HuH-7.5 (cell line): ENCODE data around the gene SMIM36.
"Not testable (repeated sequence)": the region's sequence is repeated elsewhere in the genome, so short reads cannot be mapped to it uniquely, and the experiment has no call there.

Experiments used
- DNase-seq: peaks from one replicate; pipeline ENCODE4 v3.0.0; 2011; ENCODE audit warnings: low spot score

SMIM36 gene

GRCh38 chr17:55454906-55455474, 56.3 kb downstream of the SMIM36 start:
- DNase-seq: no peak

- DNase-seq: no peak
These were observed 57.3 kb downstream of the SMIM36 start for GRCh38 chr17:55453839-55454557.

GRCh38 chr17:55452139-55452790, 59.0 kb downstream of the SMIM36 start:
- no peak for DNase-seq

DNA sequence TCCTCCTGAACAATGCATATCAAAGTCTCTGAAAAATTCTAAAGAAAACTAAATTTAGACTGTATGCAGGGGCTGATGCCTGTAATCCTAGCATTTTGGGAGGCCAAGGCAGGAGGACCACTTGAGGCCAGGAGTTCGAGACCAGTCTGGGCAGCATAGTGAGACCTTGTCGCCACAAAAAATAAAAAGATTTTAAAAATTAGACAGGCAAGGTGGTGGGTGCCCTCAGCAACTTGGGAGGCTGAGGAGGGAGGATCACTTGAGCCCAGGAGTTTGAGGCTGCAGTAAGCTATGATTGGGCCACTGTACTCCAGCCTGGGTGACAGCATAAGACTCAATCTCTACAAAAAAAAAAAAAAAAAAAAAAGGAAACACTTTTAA, 59.5 kb downstream of the SMIM36 start:
- DNase-seq: no peak

DNA sequence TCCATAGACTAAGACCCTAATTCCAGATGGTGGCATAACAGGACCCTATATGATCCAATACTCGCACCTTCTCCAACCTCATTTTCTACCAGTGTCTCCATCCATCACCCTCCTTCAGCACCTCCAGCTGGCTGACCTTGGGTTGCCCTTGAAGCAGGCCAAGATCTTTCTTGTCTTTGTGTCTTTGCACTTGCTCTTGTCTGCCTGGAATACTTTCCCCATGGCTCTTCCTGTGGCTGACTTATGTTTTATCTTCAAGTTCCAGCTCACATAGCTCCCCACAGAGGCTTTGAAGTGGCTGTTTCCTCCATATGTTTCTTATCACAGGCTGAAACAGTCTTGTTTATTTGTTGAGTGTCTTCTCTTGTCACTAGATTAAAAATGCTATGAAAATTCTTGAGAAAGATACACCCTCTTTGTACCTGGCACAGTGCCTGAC, 60.0 kb downstream of the SMIM36 start:
- DNase-seq: no peak

DNA sequence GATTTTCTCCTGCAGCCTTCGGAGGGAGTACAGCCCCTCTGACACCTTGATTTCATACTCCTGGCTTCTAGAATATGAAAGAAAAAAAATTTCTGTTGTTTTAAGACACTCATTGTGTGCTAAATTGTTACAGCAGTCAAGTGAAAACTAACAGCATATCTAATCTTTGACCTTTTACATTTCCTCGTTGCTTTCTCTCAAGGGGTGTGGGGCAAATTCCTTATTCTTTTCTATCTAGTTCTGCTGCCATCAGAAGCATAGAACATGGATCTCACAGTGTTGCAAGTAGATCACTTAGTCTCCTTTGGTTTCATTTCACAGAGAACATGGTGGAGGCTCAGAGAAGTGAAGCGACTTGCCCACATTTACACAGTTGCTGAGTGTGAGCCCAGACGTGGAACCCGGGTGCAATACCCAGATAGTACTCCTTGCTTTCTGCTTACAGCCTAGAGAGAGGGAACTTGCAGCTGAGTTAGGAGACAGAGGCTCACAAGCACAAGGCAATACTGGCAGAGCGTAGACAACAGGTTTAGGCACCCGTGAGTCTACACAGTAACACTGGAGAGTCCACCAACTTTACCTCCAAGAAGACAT, 60.9 kb downstream of the SMIM36 start:
- DNase-seq: no peak

- no peak for DNase-seq
These were observed 62.6 kb downstream of the SMIM36 start for GRCh38 chr17:55448681-55449080.

GRCh38 chr17:55446581-55447205, 64.6 kb downstream of the SMIM36 start:
- peak; percentile 31 for DNase-seq

GRCh38 chr17:55446004-55446403, 65.2 kb downstream of the SMIM36 start:
- not testable (repeated sequence) for DNase-seq

DNA sequence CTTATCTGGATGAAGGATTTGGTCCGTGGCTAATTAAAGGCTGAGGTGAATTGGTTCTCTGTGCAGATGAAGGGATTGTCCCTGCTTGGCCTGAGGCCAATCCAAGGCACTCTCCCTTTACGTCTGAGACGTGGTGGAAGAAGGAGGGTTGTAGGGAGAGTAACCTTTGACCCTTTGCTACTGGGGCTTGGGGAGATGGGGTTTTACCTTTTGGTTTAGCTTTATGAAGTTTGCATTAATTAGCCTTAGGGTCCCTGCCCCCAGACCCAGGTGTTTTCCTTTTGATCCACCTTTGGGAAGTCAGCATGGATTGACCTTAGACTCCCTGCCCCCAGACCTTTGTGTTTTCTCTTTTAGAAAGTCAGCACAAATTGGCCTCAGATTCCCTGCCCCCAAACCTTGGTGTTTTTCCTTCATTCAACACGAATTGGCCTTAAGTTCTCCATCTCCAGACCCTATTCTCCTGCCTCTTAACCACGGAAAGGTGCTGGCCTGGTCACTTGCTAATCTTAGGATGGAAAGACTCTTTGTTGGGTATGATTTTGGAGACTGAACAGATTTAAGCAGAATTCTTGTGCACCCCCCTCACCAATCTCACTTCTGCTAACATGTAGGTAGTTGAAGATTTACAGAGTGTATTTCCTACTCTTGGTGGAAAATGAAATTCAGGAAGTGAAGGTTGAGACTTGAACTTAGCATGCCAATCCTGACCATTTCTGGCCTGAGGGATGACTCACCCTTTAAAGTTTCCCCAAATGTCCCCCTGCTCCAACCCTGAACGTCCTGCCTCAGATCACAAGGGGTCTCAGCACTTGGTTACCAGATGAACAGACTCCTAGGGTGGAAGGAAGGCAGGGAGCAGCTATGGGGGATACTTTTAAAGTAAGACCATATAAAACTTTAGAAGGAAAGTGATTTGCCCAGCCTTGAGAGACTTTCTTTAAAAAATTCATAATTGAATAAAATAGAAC, 66.5 kb downstream of the SMIM36 start:
- DNase-seq: no peak

GRCh38 chr17:55443904-55444303, 67.3 kb downstream of the SMIM36 start:
- no peak for DNase-seq

DNA sequence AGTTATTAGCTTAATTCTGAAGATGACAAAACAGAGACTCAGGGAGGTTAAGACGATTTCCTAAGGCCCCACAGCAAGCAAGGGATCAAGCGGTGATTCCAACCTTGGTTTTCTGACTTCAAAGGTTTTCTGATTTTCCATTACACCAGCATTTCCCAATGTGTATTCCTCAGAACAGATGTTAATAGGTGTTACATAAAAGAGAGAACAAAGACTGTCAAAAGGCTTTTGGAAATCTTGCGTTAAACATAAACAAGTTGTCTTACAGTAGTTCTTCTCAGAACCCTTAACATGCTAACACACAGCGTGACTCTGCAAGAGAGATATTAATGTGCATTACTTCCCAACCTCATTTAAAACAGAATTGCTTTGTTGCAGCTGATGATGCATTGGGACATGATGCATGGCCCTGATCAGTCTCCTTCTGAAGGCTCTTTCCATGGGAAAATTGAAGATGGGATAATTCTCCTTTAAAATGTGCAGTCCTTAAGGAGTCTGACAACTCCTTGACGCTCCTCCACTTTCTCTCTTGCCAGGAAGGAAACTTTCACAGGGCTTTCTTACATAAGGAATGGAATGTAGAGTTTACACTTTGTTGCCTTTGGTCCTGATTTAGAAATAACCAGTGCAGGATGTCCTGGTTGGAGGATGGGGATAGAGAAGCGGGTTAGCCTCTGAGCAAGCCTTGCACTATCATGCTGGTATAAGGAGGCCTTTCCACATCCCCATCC, 68.1 kb downstream of the SMIM36 start:
- no peak for DNase-seq

DNA sequence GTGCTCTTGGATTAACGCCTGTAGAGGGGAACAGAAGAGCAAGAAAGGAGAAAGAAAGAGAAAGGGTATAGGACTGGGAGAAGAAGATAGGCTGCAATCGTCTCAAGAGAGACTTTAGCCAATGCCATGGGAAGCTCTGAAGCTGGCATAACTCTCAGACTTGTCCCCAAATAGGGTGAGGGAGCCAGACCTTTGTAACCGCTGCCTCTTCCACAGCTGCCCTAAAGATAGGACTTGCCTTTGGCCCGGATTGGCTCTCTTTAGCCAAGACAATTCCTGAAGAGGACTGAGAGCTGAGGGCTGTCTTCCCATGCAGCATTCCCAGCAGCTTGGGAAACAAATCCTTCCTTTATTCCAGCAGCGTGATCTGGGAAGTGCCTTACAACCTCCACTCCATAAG, 68.8 kb downstream of the SMIM36 start:
- DNase-seq: no peak

DNA sequence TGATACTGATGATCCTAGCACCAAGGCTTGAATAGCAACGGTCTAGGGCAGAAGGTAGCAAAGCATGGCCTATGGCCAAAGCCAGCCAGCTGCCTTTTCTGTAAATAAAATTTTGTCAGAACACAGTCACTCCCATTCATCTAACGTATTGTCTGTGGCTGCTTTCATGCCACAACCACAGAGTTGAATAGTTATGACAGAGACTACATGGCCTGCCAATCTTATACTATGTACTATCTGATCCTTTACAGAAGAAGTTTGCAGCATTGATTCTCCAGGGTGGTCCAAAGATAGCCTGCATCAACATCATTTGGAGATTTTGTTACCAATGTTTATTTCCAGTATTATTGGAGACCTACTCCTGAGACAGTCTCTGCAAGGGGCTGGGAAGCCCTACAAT, 69.7 kb downstream of the SMIM36 start:
- DNase-seq: no peak

GRCh38 chr17:55440391-55440790, 70.9 kb downstream of the SMIM36 start:
- DNase-seq: no peak

DNA sequence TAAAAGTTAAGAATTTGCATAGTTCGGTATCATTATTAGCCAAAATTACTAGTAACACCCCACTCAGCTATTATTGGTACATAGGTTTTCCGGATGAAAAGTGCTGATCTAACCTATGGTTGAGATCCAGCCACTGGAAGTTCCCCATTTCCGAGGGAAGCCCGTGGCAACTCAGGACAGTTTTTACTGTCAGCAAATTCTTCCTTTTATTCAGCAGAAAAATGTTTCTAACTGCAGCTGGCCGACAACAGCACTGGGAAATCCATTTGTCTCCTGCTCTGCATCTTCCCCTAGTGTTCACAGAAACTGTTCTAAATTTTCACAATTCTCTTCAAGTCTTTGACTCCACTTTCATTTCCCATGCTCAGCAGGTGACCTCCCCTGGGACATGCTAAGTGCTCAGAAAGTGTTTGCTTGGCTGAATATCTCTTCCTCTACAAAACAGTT, 74.1 kb downstream of the SMIM36 start:
- DNase-seq: no peak

GRCh38 chr17:55436224-55437158, 74.8 kb downstream of the SMIM36 start:
- no peak for DNase-seq

DNA sequence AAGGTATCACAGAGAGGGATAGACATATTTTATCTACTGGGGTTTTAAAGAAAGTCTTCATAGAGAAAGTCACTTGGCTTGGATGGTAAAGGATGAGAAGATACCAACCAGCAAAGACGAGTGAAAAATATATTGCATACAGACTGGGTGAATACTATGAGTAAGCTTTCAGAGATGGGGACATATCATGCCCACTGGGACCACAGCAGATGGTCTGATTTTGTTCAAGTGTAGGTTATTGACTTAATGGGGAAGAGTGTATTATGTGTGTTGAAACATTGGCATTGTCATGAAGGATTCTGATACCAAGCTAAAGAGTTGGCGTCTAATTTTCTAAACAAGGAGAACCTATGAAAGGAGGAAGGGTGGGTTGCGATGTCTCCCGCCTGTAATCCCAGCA, 75.8 kb downstream of the SMIM36 start:
- no peak for DNase-seq

GRCh38 chr17:55434721-55435120, 76.5 kb downstream of the SMIM36 start:
- DNase-seq: no peak
